Fibroblast of pulmonary artery (primary cell): ENCODE measurements around the gene DYNC2H1.
A peak's percentile ranks its signal among the peaks of the same experiment; 100 is the strongest.

Experiments
- DNase-seq: peaks from one replicate; pipeline ENCODE4 v3.0.0-alpha.2; 2010; ENCODE audit warnings: low read depth
- H3K4me3 ChIP-seq: replicated peaks from 2 replicates; pipeline ENCODE4 v1.5.1; 2011; ENCODE audit warnings: low read depth, mild to moderate bottlenecking, control low read depth, low read length, moderate library complexity
- TF ChIP-seq, protein P1 (sequence below): IDR thresholded peaks from 2 replicates; pipeline ENCODE4 v1.5.1; 2011; ENCODE audit warnings: mild to moderate bottlenecking, control low read depth, low read length, inconsistent platforms; ENCODE audit errors: missing control alignments

DYNC2H1 gene, protein sequence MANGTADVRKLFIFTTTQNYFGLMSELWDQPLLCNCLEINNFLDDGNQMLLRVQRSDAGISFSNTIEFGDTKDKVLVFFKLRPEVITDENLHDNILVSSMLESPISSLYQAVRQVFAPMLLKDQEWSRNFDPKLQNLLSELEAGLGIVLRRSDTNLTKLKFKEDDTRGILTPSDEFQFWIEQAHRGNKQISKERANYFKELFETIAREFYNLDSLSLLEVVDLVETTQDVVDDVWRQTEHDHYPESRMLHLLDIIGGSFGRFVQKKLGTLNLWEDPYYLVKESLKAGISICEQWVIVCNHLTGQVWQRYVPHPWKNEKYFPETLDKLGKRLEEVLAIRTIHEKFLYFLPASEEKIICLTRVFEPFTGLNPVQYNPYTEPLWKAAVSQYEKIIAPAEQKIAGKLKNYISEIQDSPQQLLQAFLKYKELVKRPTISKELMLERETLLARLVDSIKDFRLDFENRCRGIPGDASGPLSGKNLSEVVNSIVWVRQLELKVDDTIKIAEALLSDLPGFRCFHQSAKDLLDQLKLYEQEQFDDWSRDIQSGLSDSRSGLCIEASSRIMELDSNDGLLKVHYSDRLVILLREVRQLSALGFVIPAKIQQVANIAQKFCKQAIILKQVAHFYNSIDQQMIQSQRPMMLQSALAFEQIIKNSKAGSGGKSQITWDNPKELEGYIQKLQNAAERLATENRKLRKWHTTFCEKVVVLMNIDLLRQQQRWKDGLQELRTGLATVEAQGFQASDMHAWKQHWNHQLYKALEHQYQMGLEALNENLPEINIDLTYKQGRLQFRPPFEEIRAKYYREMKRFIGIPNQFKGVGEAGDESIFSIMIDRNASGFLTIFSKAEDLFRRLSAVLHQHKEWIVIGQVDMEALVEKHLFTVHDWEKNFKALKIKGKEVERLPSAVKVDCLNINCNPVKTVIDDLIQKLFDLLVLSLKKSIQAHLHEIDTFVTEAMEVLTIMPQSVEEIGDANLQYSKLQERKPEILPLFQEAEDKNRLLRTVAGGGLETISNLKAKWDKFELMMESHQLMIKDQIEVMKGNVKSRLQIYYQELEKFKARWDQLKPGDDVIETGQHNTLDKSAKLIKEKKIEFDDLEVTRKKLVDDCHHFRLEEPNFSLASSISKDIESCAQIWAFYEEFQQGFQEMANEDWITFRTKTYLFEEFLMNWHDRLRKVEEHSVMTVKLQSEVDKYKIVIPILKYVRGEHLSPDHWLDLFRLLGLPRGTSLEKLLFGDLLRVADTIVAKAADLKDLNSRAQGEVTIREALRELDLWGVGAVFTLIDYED (N-terminal part only)

DNA sequence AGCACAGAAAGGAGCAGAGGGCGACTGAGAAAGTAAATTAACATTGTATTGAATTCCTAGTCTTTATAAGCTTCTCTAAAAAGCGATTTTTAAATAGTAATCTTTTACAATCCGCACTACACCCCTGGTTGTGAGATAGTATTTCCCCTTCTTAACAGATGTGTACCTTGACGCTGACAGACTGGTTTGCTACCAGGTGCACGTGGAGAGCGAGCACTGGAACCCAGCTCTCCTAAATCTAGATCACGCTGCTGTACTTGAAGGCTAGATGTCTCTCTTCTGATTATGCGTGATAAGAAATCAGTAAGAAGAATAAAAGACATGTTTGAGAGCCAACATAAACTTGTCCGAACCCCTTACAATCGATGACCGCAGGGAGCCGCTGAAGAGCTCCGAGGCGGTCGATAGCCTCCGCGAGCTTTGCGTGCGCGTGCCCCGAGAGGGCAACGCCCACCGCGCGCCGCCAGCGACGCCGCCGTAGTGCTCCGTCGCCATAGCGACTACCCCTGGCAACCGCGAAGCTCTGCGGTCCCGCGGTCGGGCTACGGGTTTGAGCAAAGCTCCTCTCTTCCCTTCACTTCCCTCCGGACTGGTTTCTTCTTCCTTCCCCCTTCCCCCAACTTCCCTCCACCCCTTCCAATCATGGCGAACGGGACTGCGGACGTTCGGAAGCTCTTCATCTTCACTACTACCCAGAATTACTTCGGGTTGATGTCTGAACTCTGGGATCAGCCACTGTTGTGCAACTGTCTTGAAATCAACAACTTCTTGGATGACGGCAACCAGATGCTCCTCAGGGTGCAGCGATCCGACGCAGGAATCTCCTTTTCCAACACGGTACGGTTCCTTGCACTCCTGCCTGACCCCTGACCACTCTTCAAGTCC lies at the start of gene DYNC2H1:
Gene DYNC2H1 (plus strand): TSS at position 494 of the 885 bp plus-strand sequence. CDS start 149 bp downstream, at position 643.
- peak; percentile 95 for DNase-seq
- TF ChIP-seq, protein P1, sequence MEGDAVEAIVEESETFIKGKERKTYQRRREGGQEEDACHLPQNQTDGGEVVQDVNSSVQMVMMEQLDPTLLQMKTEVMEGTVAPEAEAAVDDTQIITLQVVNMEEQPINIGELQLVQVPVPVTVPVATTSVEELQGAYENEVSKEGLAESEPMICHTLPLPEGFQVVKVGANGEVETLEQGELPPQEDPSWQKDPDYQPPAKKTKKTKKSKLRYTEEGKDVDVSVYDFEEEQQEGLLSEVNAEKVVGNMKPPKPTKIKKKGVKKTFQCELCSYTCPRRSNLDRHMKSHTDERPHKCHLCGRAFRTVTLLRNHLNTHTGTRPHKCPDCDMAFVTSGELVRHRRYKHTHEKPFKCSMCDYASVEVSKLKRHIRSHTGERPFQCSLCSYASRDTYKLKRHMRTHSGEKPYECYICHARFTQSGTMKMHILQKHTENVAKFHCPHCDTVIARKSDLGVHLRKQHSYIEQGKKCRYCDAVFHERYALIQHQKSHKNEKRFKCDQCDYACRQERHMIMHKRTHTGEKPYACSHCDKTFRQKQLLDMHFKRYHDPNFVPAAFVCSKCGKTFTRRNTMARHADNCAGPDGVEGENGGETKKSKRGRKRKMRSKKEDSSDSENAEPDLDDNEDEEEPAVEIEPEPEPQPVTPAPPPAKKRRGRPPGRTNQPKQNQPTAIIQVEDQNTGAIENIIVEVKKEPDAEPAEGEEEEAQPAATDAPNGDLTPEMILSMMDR, result peak; percentile 50

DNA sequence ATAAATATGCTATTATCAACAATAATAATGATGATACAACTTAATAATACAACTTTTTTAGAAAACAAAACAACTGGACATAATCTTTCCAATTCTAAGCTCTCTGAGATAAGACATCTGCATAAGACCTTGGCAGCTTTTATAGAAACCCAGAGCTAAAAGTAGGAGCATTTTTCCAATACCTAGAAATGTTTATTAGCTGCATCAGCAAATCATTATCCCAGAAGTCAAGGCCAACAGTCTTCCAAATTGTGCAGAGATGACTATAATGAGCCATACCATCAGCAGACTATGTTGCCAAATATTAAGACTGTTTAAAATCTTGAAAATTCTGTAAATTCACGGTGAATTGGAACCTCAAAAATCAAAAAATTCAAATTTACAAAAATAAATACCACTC lies 47.6 kb upstream of the DYNC2H1 start:
- TF ChIP-seq, protein P1, result no peak
- DNase-seq, result no peak
- no peak overlapping the region for H3K4me3 ChIP-seq

More for the DNA sequence above, at the start of gene DYNC2H1:
- H3K4me3 ChIP-seq, result peak within 1 kb of the TSS; percentile 61

DNA sequence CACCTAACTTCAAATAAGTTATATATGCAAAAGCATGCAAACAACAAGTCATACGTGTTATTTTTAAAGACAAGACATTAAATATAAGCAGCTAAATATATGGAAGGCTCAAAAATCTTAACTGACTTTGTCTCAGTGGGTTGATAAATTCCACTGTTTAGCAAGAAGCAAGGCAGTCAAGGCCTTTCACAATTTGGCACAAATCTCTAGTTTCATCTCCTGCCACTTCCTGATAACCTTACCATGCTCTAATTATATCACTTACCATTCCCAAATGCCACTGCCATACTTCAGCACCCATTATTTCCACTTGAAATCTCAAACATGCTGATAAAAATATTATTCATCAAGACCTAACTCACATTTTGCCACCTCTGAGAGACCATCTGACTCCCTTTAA lies 42.1 kb upstream of the DYNC2H1 start:
- TF ChIP-seq, protein P1, result no peak
- no peak for DNase-seq
- no peak overlapping the region for H3K4me3 ChIP-seq

DNA sequence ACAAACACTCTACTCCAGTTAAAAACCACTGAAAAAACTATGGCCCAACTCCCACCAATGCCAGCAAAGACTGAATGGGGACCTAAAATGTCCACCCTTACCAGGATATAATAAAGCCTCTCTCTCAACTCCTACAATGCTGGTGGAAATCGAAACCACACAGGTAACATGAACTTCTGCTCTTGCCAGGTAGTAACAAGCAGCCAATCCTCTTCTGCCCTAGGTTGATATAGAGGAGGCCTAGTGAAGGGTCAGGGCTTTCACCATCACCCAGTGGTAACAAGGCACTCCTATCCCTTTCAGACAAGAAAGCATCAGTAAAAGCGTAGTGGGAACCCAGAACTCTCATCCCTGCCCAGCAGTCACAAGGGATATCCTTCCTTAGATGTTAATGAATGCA lies 39.9 kb upstream of the DYNC2H1 start:
- DNase-seq, result no peak
- no peak overlapping the region for H3K4me3 ChIP-seq
- TF ChIP-seq, protein P1, result no peak

DNA sequence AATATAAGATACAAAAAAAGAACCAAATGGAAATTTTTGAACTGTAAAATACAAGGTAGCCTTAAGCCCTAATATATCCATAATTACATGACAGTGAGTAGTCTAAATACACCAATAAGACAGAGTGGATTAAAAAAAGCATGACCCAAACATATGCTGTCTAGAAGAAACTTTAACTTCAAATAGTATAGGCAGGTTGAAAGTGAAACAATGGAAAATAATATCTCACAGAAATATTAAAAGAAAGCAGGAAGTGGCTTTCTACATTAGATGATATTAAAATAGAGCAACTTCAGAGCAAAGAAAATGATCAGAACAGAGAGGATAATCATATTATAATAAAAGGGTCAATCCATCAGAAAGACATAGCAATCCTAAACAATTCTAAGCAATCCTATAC lies 39.1 kb upstream of the DYNC2H1 start:
- DNase-seq, result no peak
- TF ChIP-seq, protein P1, result no peak
- no peak overlapping the region for H3K4me3 ChIP-seq

DNA sequence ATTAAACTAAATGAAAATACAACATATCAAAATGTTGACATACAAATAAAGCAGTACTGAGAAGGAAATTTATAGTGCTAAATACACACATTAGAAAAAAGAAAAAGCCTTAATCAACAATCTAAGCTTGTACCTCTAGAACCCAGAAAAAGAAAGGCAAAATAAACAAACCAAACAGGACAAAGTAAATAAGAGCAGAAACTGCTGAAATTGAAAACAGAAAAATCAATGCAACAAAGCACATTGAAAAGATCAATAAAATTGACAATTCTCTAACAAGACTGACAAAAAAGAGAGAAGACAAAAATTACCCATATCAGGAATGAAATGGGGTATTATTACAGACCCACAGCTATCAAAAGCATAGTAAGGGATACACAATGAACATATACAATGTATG lies 38.2 kb upstream of the DYNC2H1 start:
- DNase-seq, result no peak
- TF ChIP-seq, protein P1, result no peak
- no peak overlapping the region for H3K4me3 ChIP-seq
